Fibroblast of peridontal ligament (primary cell): Measurements from ENCODE around the gene COMMD8.

Experiments used
- DNase-seq: peaks from one replicate; pipeline ENCODE4 v3.0.0-alpha.2; 2010; ENCODE audit errors: extremely low read depth

The COMMD8 gene

DNA sequence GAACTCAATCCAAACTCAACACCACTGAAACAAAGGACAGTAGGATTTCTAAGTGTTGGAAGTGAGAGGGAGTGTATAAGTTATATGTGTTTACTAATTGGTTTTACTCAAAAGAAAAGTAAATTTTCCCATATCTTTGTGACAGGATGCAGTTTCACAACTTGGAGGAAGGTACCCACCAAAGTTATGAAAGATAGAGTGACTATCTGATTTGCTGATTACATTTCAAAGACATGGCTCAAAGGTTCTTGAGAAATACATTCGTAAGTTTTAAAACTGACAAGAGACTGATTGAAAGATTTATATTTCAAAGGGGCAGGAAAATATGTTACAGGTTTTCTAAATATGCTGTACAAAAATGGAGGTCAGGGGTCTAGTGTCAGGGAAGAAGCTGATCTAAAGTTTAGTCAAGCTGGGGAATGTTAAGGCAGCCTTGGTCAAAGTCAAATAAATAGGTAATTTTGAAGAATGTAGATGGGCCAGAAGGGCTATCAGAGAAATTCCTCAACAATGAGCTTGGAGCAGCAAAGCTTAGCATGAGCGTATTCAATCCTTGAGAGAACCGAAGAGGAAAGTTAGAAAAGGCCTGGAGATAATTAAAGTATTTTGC, 9.7 kb upstream of the COMMD8 start:
- DNase-seq = no peak

DNA sequence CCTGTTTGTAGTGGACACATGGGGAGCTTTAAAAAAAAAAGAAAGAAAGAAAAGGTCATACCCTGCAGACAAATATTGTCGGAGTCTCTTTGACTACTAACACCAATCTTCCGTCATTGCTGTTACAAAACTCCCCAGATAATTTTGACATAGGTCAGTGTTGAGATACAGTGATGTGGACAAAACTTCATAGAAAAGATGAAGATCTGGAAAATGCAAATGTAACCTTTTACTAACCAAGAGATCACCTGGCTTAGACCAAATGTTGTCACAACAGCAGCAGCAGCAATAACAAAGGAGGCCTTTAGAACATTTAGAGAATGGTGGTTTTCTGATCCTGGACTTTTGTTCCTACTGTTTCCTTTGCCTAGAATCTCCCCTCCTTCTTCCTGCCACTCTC, 8.1 kb upstream of the COMMD8 start:
- no peak for DNase-seq

DNA sequence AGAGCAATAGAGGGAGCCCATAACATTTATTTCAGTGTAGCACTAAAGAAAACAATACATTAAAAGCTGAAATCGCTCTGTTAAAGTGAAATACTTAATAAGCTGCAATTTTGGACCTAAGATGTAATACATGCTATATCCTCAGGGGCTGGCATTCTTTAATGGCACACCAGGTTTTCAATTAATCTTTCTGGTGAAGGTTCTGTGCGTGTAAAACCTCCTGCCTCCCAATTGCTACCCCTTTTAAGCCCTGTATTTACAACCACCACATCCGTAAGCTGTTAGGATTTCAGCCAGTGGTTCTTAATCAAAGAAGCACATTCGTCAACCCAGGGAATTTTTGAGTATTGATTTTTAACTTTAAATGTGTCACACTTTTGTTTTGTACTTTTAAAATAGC, 7.6 kb upstream of the COMMD8 start:
- DNase-seq = no peak

DNA sequence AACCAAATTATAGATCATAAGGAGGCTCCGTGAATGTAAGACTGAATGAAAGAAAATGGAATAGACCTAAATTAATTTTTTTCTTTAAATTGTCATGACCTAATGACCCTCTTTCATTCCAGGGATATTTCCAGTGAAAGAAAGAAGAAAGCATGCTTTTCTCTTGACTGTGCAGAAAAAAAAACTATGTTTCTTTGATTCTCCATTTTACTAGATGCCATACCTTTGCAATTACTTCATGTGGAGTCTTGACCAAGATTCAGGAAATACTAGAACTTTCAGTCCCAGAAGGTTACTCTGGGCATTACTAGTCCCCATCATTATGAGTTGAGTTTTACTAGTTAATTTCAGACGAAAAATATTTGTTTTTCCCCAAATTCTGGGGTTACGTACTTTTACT, 6.4 kb upstream of the COMMD8 start:
- peak; percentile 35 for DNase-seq

DNA sequence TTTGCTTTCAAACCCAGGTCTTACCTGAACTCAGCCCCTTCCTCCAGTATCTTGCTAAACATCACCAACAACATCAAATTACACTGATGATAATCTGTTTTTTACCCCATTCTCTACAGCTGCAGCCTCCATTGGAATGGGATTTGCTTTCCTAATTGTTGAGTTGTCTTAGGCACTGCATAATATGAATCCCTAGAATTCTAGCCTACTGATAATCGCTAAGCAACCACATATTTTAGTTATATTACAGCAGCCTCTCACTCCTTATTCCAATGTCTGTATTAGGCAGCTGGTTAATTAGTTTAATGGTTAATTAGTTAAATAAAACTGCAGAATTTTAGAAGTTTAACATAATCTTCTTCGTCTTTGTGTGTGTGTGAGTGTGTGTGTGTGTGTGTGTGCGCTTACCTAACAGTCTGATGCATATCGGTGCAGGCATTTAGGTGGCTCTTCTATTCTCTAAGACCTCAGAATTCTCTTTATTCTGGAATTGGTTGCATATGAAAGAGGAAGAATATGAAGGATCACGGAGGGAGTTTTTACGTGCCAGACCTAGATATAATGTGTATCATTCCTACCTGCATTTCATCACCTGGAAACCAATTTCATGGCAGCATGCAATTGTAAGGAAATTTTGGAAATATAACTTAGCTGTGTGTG, 5.3 kb upstream of the COMMD8 start:
- DNase-seq = no peak

DNA sequence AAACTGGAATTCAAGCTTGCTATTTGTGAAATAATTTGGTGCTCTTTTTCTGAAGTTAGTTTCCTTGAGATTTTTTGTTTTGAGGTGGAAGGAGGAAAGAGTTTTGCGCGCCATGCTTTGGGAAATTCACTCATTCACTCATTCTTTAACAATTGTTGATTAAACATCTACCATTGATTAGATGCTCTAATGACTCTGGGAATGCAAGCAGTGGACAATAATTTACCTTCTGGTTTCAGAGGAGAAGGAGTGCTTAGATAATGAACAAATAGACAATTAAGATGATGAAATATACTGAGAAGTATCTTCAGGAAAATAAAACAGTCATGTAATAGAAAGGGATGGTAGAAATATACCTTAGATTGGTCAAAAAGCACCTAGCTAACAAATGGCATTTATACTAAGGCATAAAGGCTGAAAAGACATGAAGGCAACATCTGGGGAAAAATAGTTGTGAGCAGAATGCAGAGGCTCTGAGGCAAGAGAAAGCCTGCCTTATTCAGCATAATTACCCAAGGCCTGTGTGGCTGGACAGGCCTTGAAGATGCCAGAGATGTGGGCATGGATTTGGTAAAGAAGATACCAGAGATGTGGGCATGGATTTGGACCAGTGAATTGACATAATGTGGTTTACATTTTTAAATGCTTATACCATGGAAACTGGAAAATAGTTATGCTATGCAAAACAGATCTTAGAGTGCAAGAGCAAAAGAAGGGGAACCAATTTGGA, 2.7 kb upstream of the COMMD8 start:
- no peak for DNase-seq

DNA sequence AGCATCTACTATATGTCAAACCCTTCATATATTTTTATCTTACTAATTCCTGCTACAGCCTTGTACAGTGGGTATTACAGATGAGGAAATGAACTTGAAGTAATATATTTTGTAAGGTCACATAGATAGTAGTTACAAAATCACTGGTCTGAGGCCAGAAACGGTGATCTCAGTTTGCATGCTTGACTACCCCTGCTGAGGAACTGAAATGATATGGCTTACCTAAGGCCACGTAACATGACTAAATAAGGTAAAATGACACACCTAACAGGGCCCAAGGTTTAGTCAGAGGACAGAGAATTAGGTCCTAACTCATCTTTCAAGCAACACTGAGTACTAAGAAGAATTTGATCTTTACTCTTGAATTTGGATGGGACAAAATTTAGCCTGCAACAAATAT, 1.5 kb upstream of the COMMD8 start:
- DNase-seq = no peak

DNA sequence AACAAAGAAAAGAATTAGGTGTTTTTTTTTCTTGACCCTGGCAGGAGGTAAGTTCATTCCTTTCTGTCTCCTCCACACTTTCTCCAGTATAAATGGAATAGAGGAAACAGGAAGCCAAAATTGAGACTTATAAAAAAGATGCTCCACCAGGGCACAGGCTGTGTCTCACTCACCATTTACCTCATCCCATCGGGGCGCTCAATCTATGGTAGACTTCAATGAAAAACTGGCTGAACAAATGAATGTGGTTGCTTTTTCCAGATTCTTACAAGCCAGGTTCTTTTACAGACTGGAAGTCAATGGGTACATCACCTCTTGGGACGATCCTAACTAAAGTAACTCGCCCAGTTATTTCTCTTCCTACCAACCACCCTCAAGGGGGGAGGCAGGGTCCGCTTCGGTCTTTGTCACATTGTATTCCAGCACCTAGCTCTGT, 685 bp downstream of the COMMD8 start:
- DNase-seq = peak; percentile 18

DNA sequence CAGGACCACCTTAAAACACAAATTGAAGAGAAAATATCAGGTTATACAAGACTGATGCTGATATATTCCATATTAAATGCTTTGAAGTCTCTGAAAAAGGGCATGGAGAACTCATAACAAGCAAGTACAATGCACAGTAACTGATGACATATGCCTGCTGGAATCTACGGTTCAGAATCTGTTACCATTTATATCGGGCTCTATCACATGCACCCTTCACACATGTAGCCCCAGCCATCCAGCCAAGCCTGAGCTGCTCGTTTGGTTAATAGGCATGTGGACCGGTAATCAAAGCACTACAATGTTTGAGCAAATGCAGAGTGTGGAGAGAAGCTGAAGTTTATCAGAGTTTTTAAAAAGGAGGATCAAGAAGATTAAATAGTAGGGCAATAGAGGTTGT, 11.8 kb downstream of the COMMD8 start:
- DNase-seq = peak; percentile 26

DNA sequence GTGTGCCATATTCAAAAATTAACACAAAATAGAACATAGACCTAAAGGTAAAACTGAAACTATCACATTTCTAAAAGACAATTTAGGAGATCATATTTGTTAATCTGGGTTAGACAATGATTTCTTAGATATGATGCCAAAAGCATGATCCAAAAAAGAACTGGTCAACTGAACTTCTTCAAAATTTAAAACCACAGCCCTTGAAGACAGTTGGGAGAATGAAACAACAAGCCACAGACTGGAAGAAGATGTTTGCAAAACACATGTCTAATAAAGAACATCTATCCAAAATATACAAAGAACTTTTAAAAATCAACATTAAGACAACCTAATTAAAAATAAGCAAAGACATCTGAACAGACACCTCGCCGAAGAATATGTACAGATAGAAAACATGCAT, 19.5 kb downstream of the COMMD8 start:
- DNase-seq = no peak

DNA sequence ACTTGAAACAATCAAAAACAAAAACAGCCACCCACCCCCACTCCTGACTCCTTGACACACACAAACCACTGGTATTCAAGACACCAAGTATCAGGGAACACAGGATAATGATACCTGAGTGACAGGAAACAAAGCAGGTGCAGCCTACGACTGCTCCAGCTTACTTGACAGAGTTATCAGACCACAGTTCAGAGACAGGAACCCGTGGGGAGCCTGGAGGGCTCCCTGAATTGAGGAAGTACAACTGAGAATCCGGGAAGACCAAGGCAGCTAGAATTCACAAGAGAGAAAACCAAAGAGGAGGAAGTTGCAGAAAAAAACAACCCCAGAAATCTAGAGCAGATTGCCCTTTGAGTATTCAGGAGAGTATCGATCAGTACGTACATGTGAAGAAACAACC, 20.5 kb downstream of the COMMD8 start:
- DNase-seq = no peak

DNA sequence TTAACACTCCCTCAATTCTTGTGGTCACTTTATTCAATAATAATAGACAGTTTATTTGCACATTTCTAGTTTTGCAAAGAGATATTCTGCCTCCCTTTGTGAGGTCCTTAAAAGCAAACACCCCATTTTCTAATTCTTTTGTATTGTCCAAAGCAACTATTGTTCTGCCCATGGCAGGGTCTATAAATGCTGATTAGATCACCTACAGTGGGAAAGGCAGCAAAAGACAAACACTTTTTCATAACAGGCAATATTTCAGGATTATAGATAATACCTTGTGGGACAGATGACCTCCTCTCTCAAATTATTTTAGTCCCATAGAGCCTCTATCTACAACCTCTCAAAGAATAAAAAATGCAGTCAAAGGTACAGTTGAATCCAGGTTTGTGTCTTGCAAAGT, 28.6 kb downstream of the COMMD8 start:
- DNase-seq = no peak

DNA sequence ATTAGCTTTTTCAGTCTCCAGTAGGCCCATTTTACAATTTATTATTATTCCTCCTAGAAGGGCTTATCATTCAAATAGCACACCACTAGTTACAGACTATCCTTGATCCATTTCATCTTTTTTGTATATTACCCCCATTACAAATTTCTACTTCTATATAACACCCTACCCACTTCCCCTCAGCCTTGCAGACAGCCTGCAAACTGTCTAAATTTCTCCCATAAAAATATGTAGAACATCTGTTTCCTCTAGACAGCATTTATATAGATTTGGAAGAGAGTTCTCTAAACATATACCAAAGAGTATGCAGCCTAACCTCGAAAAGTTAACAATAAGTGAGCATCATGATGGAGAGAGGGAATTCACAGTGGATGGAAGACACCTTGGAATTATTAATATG, 30.8 kb downstream of the COMMD8 start:
- no peak for DNase-seq

DNA sequence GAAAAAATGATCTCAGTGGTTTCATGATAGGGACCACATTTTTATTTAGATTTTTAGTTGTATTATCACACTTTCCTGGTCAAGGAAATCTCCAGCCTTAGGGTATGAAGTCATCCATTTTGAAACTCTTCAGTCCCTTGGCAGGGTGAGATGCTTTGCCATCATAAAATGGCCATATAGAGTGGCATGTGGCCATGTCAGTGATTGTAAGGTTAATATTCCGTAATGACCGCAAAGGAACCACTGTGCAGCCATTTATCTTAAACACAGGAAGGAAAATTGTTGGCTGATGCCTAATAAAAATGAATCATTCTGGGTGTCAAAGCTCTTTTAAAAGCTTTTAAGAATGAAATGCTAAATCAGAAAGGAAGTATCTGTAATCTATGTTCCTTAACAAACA, 35.6 kb downstream of the COMMD8 start:
- DNase-seq = no peak

DNA sequence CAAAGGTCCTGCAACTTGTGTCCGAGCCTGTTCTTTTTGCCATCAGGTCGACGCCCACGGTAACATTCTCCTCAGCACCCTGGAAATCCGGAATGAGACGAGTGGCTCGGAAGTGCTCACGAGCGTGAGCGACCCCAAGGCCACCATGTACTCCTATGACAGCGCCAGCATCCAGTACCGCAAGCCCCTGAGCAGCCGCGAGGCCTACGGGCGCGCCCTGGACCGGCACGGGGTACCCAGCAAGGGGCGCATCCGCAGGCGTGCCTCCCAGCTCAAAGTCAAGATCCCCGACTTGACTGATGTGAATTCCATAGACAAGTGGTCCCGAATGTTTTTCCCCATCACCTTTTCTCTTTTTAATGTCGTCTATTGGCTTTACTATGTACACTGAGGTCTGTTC, 37.9 kb downstream of the COMMD8 start:
- no peak for DNase-seq

DNA sequence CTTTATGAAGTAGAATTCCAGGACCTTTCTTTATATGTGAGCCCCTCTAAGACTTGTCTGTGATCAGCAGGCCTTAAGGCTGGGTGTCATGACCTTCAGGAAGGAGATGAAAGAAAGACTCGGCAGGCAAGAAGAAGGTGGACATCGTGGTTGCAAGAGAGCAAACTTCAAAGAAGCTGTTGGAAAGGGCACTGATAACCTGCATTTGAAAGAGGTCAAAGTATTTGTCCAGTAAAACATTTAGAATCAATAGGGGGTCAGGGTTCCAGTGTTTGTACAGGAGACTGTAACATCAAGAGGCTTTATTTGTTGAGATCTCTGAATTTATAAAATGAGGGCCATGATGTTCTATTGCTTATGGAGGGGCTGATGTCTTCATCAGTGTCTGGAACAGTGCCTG, 44.2 kb downstream of the COMMD8 start:
- DNase-seq = no peak

DNA sequence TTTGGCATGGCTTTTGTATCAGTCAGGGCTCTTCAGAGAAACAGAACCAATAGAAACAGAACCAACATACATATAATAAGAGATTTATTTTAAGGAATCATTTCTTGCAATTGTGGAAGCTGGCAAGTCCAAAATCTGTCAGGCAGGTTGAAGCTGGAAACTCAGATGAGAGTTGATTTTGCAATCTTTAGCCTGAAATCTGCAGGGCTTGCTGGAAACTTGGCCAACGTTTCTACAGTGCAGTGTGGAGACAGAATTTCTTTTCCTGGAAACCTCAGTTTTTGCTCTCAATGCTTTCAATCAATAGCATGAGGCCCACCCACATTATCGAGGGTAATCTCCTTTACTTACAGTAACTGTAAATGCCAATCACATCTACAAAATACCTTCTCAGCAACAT, 45.4 kb downstream of the COMMD8 start:
- no peak for DNase-seq

DNA sequence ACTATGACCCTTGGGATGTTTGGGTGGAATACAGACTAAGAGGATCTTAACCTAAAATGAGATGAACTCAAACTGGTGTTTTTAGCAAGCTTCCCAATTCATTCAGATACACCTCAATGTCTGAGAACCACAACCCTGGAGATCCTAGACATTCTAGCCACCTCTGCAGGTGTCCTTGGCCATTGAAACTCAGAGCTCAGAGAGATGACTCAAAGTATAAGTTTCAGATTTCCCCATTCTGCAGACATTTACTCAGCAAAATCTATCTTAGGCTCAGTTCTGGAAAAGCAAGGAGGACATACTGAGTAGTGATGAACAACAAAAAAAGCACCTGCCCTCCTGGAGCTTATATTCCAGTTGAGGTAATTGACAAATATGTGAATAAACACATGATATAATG, 47.8 kb downstream of the COMMD8 start:
- no peak for DNase-seq

DNA sequence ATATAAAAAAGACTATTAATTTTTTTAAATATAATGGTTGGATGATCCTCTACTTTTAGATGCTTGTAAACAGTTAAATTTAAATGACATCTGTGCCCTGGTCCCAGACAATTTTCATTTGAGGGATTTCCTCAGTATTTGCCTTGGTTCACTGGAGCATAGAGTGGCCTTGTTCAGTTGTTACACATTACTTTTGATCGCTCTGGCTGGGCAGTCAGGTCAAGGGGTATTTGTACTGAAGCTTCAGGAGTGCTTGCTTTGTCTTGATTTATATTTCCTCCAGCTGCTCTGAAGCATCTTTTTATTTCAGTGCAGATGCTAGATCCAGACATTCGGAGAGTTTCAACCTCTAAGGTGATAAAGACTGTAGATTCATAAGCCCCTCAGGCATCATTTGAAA, 50.0 kb downstream of the COMMD8 start:
- DNase-seq = no peak

DNA sequence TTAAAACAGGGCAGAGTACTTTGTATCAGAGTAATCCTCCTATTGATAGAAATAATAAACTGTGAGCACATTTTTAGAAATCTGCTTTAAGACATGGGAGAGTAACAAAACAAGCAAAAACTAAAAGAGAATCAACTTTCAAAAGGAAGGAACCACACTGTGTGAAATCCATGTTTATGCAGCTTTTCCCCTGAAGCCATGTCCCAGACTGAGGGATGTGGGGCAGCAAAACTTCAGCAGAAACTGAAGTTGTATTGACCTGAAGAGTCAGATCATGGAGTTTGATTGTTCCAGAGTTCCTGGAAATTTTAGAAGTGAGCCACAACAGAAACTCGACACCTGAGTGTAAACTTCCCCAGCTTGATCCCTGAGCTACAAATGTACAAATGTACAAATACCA, 53.2 kb downstream of the COMMD8 start:
- DNase-seq = no peak

DNA sequence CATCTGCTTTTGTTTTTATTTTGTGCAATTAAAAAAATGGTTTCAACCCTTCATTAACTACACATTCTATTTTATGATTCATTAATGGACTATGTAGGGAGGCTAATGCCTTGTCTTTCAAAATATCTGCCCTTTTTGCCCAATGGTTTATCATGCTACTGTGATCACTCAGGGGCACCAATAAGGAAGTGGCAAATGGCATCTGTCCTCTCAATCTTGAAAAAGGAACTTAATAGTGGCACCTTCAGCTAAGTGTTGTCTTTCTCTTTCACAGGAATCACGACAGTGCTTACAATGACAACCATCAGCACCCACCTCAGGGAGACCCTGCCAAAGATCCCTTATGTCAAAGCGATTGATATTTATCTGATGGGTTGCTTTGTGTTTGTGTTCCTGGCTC, 57.1 kb downstream of the COMMD8 start:
- no peak for DNase-seq
